Stimulated activated CD8-positive, alpha-beta memory T cell treated with anti-CD3 and anti-CD28 coated beads, Interleukin-15, amount 100 ng/mL, for 1 hour (primary cell): ENCODE measurements around the gene MEGF10.

Source experiments
- DNase-seq: peaks from one replicate; pipeline ENCODE4 v3.0.0-alpha.2; 2020; ENCODE audit warnings: low read depth

Gene MEGF10

DNA sequence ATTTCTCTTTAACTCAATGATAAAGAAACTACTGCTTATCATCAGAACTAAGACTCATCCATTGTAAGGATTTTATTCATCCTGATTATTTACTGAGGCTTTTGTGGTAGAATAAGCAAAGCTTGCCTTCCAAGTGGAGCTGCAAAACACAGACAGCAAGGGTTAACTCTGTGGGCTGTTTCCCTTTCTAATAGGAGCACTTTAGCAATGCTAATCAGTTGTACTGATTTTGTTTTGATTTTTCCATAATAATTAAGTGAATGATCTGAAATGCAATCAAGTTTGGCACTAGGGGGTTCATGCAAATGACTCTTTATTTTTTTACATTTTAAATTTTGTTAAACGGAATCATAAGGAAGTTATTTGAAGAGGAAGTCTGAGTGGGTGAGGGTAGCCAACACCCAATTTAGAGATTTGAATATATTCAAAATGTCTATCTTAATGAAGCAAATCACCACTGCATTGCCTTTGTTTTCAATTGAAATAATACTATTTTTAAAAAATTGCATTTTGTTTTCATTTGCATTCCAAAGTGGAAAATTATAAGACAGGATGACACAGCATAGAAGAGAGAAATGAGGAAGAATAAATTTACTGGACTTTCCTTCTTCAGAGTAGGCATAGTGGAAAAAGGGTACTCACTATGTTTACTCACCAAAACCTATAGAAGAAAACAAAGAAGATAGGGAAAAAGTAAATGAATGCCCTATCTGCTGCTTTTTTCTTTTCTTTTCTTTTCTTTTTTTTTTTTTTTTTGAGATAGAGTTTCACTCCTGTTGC lies 36.6 kb downstream of the MEGF10 start:
- no peak for DNase-seq

DNA sequence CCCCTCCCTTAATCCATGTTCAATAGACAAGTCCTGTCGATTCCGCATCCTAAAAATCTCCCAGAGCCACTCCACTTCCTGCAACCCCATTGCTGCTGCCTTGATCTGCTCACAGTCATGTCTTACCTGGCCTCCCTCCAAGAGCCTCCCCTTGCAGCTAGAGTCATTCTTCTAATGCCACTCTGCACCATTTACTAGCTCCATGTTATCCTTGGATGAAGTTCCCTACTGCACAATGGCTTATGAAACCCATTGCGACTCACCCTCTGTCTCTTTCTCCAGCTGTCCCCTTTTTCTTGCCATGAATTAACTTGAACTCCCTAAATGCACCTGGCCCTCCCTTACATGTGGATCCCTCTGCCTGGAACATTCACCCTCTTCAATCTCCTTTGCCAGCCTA lies 39.5 kb downstream of the MEGF10 start:
- DNase-seq, result no peak

DNA sequence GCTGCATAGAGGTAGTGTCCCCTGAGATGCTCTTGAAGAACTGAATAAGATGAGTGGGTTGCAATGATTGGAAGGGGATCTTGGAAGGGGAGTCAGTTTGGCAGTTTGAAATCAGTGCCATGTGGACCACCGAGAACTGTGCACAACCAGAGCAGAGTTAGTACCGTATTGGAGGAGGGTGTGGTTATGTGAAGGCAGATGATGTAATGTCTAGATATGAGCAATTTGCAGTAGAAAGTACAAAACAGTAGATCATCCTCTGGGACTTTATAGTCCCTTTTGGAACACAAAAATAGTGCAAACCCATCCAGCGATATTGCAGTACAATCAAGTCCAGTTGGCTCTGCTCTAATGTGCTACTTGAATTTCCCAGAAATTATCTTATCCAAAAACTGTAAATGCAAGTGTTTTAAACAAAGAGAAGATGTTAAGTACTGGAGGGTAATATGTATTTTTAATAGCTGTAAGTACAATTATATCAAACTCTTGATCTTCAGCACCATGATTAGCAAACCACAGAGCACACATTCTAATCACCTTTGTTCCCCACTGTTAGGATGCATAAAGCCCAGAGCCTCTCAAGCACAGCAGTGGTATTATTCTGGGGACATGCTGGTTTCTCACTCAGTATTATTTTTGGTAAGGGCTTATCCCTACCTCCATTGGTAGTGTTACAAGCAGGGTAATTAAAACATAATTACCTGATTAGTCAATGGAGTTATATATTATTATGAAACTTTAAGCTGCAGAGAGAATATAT lies 41.5 kb downstream of the MEGF10 start:
- no peak for DNase-seq

DNA sequence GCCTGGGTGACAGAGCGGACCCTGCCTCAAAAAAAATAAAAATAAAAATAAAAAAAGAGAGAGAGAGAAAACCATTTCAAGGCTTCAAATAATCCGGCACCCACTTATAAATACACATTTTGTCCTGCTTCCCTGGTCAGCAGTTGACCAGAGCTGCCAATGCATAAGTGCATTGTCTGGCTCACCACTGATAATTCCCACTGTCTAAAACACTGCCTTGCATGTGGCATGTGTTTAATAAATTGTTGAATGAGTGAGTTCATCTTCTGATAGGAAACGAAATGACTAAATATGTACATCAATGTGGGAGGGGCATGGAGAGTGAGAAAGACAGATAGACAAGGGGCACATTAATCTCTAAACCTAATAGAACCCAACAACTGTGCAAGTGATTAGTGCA lies 42.9 kb downstream of the MEGF10 start:
- DNase-seq, result no peak

DNA sequence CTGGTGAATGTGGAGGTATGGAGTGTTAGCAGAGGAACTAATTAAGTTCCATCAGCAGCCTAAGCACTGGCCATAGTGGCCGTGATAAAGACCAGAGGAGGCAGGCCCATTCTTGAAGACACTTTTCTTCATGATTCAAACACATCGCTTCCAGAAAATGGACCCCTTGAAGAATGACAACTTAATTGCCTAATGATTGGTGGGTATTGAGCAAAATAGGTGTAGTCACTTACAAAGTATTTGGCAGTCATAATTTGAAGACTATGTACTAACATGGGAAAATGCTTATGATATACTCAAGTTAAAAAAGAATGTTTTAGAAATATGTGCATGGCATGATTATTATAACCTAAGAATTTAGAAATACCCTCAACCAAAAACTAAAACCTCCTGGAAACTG lies 44.8 kb downstream of the MEGF10 start:
- no peak for DNase-seq

DNA sequence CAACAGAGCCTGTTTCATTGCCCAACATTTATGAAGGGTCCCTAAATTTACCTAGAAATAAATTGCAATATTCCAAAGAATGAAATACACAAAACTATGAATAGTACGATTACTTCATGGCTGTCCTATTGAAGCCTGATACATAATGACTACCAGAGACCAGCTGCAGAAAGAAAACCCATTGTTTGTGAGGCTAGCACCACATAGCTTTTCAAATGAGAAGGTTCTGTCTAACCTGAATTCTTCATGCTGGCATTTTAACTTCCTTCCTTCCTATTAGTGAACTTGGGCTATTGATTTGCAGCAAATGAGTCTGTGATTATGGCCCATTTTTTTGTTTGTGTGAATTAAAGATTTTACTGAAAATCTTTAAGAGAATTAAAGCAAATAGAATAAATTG lies 47.3 kb downstream of the MEGF10 start:
- no peak for DNase-seq

DNA sequence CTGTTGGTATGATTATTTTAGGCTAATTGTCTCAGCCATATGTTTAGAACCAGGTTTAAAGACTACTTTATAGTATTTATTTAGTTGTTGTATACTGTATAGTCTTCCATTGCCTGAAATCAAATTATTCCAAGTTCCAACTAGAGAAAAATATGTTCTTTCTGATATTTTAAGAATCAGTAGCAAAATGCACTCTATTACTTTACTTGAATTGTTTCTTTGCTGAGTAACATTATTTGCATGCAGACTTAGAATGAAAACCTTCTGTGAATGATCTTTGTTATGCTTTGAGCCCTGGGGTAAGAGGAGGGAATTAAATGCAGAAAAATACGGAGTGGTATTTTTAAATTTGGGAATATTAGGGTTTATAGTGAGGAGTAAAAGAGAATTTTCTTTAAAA lies 47.9 kb downstream of the MEGF10 start:
- no peak for DNase-seq

DNA sequence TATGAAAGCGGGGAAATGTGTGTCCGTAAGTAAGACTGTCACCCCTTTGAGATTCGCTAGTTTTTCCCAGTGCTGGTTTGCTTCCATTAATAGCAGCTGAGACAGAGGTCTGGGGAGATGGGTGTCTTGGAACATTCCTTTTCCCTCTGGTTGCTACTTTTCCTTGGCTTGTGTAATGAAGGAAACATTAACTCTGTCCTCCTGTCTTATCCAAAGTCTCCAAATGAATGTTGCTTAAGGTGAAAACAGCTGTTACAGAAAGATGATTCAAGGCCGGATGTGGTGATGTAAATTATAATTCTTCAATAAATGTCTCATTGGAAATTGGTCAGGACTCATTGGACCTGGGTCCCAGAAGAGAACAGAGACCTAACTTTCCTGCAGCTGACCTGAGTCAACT lies 50.0 kb downstream of the MEGF10 start:
- DNase-seq, result no peak

DNA sequence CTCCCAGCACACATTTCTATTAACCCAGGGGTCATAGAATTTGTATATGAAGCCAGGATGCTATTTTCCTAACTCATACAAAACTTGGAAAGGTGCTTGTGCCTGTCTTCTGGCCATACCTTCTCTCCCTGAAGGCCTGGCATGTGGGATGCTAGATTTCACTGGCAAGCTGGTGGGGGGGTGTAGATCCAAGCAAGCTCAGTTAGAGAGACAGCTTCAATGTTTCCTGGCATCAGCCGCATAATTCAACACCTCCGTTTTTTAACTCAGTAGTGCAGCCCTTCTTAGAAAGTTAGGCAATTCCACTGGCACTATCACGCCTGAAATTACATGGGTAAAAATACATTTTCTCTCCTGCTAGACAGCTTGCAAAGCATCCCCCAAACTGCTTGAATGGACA lies 51.8 kb downstream of the MEGF10 start:
- DNase-seq, result no peak

DNA sequence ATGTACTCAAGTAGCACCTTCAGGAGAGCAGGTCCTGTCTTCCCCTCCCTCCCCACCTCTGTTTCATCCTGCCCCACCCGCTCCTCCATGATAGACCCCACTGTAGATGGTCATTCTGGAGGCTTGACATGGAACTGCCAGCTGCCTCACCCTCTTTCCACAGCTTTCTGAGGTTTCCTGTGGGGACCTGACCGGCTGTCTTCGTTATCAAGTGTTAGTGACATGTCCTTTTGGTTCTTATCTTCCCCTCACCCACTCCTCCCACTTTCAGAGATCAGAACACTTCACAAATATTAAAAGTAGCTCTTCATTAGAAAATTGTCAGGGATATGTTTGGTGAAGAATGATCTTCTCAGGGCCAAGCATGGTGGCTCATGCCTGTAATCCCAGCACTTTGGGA lies 52.7 kb downstream of the MEGF10 start:
- no peak for DNase-seq

DNA sequence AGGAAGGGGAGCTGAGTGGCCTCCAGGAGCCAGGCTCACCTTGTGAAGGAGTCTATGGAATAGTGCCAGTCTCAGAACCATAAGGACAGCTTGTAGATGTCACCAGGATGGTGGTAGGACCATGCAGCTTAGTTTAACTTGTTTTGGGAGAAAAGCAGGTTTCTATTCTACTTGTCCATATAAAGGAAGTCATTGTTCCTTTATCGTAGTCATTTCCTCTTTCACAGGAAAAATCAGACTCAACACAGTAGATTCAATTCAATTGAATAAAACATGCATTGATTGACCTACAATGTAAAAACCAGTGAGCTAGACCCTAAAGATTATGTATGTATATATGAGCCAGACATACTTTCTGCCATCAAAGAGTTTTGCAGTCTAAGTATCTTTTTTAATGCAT lies 53.3 kb downstream of the MEGF10 start:
- DNase-seq, result no peak

DNA sequence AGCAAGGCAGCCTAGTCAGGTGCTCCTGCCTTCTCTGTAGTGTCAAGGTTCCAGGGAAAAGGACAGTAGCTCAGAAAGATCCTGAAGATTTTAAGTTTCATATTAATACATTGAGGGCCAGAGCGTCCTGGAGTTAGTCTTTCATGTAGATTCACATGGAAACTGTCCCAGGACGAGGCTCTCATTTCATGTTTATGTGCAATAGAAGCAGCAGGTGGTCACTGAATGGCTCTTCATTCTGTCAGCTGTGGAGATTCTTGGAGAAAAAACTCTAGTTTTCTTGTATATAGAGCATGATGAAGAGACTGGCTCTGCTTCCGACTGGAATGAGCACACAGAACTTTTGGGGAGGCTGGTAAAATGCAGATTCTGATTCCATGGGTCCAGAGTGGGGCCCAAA lies 54.3 kb downstream of the MEGF10 start:
- no peak for DNase-seq

DNA sequence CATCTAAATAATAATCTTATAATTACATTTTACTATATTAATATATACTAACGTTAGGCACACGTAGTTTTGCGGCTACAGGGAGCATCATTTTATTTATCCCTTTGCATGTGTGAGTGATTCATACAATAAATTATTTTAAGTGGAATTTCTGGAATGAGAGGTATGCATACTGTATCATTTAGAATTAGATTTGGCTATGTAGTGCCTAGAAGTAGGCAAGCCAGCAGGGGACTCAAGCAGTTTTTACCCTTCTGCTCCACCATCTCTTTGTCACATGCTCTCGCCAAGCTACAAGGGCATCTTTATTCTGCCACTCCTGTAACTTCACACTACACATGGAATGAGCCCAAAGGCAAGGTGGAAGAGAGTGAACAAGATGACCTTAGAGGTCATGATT lies 60.8 kb downstream of the MEGF10 start:
- no peak for DNase-seq

DNA sequence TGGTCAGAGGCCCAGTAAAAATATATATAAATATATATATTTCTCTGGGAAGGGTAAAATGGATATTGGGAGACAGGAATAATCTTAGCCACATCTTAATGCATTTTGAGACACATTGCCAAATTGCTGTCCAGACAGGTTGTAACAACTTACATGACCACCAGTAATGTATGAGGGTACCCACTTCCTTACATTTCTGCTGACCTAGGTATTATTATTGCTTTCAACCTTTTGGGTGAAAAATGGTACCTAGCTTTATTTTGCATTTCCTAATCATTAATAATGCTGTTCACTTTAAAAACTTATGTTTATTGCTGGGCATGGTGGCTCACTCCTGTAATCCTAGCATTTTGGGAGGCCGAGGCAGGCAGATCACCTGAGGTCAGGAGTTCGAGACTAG lies 61.5 kb downstream of the MEGF10 start:
- DNase-seq, result no peak

DNA sequence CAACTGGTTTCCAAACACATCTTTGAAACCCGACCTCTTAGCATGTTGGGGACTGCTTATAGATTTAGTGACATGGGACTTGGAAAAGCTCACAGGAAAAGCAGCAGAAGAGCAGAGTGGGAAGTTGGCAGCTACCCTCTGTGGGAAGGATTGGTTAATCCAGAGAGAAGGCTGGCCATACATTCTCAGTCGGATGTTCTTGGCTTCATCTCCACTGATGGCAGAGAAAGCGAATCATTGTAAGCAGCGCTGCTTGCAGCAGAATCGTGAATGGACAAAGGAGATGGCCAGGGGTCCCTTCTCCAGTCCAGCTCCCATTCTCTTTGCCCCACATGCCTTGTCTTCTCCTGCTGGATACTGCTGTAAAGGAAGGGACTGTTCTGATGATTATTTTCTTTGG lies 62.7 kb downstream of the MEGF10 start:
- DNase-seq, result no peak

DNA sequence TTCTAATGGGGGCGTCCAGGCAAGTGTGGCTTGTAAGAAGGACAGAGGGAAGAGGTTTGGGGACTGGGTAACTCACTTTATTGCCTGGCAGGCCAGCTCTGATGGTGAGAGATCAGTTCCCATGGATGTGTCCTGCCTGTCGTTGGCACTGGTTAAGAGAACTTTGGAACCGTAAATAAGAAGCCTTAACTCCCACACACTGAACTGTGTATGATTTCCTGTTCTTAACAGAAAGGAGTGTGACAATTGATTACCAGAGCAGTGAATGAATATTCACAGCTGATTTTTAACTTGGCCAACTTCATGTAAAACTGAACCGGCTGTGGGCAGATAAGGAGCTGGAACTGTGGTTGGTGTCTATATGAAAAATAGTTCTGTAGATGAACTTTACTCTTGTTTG lies 63.2 kb downstream of the MEGF10 start:
- no peak for DNase-seq

DNA sequence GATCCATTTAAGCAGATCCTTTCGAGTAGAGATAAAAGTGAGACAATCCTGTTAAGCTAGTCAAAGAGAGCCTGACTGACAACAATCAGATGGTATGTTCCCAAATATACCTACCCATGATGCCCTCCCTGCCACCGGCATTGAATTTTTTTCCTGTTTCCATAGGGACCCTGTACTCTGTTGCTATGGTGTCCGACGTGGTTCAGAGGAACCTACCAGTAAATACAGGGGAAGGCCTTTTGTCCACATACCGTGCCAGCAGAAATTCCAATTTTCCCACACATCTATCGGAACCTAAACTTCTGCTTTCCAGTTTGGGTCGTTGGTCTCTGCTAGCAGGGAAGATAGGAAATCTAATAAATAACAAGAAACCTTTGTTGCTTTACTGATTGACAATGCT lies 64.7 kb downstream of the MEGF10 start:
- no peak for DNase-seq

DNA sequence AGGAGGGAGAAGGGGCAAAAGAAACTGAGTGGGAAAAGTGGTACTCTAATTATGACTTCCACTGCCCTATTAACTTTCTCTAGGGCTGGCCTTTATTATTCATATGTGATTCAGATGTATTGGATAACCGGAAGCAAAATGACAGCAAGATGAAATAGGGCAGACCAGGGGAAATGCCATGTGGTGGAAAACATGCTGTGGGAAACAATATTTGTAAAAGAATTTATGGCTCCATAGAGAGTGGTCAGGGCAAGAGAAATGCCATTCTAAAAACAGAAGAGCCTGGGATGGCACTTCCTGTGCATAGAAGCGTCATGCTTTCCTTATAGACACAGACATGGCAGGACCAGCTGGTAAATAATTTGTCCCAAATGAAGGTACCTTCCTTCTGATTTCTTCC lies 67.7 kb downstream of the MEGF10 start:
- DNase-seq, result no peak

DNA sequence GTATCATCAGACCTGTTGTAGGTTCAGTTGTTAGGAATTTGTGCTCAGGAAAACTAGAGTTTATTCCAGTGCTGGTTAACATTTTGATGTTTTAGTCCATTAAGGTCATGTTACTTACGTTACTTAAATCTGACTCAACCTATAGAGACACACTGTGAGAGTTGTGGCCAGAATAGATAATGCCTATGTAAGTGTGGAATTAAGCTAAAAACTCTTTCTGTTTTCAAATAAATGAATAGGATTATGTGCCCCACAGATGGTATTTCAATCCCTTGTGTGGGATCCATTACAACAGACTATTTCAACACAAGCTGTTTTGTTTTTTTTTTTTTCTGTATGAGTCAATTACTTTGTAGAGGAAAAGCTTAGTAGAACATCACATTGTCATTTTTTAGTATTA lies 68.1 kb downstream of the MEGF10 start:
- no peak for DNase-seq

DNA sequence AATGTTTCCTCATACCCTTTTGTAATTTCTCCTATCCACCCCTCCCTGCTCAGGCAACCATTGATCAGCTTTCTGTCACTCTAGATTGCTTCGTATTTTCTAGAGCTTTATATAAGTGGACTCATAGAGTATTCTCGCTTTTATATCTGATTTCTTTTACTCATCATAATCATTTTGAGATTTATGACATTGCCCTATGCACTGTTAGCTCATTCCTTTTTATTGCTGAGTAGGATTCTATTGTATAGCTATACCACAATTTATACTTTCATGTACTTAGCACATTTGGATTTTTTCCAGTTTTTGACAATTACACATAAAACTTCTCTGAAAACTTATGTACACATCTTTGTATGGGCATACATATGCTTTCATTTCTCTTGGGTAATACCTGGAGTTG lies 68.9 kb downstream of the MEGF10 start:
- DNase-seq, result no peak

DNA sequence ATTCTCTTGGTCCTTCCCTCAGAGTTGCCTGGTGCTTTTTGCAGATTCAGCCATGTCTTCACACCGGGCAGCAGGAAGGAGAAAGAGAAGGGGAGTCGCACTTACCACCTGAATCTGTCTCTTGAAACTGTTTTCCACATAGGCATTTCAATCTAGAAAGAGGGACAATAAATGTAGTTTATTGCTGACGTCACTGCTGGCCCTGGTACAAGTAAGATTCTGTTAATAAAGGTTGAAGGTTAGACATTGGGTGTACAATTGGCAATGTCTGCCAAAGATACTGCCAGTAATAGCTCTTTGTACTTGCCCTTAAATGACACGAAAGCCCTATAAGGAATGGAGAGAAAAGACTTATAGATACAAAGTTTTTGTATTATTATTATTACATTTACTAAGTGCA lies 72.8 kb downstream of the MEGF10 start:
- DNase-seq, result no peak

DNA sequence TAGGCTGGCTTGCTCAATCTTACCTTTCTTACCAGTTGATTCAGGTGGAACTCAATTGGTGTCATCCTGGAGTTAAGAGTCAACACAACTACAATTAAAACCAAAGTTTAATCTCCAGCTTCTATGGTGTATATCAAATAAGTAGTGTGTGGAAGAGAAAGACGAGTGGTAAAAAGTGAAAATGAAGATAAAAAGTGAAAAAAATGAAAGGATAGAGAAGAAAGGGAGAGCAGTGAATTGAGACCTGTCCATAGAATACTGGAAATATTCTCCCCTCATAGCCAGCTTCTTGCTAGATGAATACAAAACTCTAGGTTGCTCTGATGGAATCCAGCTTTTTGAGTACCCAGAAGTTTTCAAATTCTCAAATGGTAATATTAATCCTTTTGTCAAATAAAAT lies 76.4 kb downstream of the MEGF10 start:
- DNase-seq, result no peak

DNA sequence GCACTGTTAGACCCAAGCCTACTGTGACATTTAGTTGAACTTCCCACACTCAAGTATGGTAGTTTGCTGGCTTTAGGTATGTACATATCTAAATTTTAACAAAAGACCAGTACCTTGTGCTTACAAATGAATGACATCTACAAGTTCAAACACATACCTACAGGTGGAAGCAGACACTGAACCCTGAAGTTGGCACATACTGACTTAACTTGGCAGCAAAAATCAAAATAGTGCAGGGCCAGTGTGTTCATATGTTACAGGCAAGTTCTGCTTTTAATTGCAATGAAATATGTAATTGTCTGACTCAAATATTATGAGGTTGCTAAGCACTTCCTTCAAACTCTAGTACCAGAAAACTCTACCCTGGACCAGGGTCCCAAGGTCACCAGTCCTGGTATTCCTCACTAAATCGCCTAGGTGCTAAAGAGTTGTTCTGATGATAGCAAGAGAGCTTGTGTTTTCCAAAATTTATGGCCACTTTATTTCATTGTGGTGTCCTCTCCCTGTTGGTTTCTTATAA lies 77.4 kb downstream of the MEGF10 start:
- no peak for DNase-seq

DNA sequence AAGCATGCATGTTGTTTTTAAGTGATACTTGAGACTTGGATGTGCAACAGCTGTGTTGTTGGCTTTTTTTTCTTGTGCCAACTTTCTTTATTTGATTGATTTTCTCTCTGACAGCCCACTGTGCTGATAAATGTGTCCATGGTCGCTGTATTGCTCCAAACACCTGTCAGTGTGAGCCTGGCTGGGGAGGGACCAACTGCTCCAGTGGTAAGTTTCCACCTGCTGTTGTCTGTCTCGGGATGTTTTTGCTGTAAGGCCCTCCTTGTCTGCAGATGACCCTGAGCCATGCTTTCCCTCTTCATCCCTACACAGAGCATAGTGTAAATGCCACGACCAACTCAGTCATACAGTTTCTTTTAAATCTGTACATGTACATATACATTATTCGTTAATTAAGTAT lies 79.2 kb downstream of the MEGF10 start:
- no peak for DNase-seq
